Measurements from ENCODE around the gene CNTNAP2.

DNA sequence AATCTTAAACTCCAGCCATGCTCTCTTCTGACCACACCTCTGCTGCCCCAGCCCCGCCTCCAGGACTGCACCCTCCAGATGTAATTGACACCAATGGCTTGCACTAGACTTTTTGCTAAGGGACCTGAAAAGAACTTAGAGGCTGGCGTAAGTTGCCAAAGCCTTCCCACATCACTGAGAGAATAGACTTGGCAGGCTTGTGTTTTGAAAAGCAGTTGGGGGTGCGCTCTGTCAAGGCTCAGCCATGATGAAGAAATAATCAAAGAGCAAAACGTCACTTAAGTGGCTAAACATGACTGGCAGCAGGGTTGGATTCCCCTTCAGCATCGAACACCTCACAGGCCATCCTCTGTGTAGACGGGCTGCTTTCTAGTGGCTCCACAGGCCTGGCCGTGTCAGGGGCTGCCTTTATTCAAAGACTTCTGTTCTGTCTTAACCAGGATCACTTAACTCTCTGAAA lies 2278.8 kb downstream of the CNTNAP2 start:
- TF ChIP-seq EZH2 (IDR thresholded peaks at IDR 0.05; ENCODE audit: insufficient read depth, poor library complexity, severe bottlenecking) (no peak), EZH2phosphoT487 (IDR thresholded peaks at IDR 0.05; ENCODE audit: insufficient read depth, low read depth) (no peak)

Data from GM23248 (cell line).